Measurements from ENCODE around the gene ETNK2. TPM values are rescaled to one million over a fixed set of nuclear protein-coding genes. Genes with fewer than 3 reads are reported as not detected.
A peak's percentile ranks its signal among the peaks of the same experiment; 100 is the strongest.

ETNK2 gene, protein sequence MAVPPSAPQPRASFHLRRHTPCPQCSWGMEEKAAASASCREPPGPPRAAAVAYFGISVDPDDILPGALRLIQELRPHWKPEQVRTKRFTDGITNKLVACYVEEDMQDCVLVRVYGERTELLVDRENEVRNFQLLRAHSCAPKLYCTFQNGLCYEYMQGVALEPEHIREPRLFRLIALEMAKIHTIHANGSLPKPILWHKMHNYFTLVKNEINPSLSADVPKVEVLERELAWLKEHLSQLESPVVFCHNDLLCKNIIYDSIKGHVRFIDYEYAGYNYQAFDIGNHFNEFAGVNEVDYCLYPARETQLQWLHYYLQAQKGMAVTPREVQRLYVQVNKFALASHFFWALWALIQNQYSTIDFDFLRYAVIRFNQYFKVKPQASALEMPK
- total RNA-seq: 1 to 10 TPM; 1.6 to 1.9 TPM

- CTCF ChIA-PET: interaction anchor here (0.7 to 1.8 kb wide), 6 partner anchors 9 to 247 kb away, joined by 3 to 5 read pairs (median 4); partner anchors contain the start of gene GOLT1A
- POLR2A ChIA-PET: no interaction called here
- Mint-ChIP-seq H3K36me3 (no peaks in the 10 kb centered on the region), H3K4me1 (ENCODE audit: low read depth) (peaks cover 3% of the 10 kb centered on the region), H3K4me3 (peak within 1 kb of the TSS; percentile 57), H3K27ac (no peak within 1 kb of the TSS), H3K9me3 (no peaks in the 10 kb centered on the region), H3K27me3 (no peaks in the 10 kb centered on the region)
- DNase-seq: peak; percentile 55
- intact Hi-C loops (cut with micrococcal nuclease): no loop called here
Observed at GRCh38 chr1:204151552-204152309, at the start of gene ETNK2. TSS of gene ETNK2 (minus strand) at chr1:204152044. CDS start at chr1:204151852, 192 bp downstream.

DNA sequence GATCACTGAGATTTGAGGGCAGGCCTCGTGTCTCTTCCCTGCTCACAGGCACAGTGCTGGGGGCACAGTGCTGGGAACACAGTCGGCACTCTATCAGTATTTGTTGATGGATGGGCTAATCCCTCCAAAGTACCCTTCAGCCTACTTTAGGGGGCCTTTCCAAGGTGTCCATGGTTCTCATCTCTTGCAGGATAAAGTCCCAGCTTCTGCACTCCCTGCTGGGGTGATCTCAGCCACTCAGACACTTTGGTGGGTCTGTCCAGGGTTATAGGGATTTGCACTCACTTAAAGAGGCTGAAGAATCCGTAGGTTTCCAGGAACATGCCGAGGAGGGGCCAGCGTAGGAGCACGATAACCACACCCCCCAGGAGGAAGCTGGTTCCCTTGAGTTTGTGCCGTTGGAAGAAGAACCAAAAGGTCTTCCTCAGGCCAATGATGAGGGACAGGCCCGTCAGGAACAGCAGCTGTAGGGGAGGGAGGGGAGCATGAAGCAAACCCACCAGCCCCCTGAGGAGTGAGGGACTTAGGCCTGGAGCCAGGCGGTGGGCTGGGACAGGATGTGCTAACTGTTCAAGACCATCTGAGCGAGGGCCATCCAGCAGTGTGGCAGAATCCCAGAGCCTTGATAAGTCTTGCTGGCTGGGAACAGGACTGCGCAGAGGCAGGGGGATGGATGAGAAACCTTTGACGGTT, 49.6 kb upstream of the ETNK2 start:
- CTCF ChIA-PET: interaction anchor here (1.5 kb wide), 1 partner anchor 39 kb away, joined by 3 read pairs; no protein-coding TSS in a partner anchor
- no peak overlapping the region for H3K4me3 Mint-ChIP-seq
- peaks cover 21% of the 10 kb centered on the region for H3K27me3 Mint-ChIP-seq

GRCh38 chr1:204199579-204199978, 47.7 kb upstream of the ETNK2 start:
- Mint-ChIP-seq H3K9me3 (no peaks in the 10 kb centered on the region), H3K4me1 (ENCODE audit: low read depth) (no peaks in the 10 kb centered on the region), H3K27me3 (peaks cover 12% of the 10 kb centered on the region), H3K36me3 (no peaks in the 10 kb centered on the region), H3K27ac (no peak overlapping the region), H3K4me3 (no peak overlapping the region)
- POLR2A ChIA-PET: no interaction called here
- intact Hi-C loops (cut with micrococcal nuclease): no loop called here
- CTCF ChIA-PET: no interaction called here
- DNase-seq: no peak

More for the DNA sequence above, 49.6 kb upstream of the ETNK2 start:
- Mint-ChIP-seq H3K9me3 (no peaks in the 10 kb centered on the region), H3K27ac (no peak overlapping the region), H3K4me1 (ENCODE audit: low read depth) (no peaks in the 10 kb centered on the region), H3K36me3 (no peaks in the 10 kb centered on the region)
- POLR2A ChIA-PET: no interaction called here
- DNase-seq: no peak
- intact Hi-C loops (cut with micrococcal nuclease): no loop called here

DNA sequence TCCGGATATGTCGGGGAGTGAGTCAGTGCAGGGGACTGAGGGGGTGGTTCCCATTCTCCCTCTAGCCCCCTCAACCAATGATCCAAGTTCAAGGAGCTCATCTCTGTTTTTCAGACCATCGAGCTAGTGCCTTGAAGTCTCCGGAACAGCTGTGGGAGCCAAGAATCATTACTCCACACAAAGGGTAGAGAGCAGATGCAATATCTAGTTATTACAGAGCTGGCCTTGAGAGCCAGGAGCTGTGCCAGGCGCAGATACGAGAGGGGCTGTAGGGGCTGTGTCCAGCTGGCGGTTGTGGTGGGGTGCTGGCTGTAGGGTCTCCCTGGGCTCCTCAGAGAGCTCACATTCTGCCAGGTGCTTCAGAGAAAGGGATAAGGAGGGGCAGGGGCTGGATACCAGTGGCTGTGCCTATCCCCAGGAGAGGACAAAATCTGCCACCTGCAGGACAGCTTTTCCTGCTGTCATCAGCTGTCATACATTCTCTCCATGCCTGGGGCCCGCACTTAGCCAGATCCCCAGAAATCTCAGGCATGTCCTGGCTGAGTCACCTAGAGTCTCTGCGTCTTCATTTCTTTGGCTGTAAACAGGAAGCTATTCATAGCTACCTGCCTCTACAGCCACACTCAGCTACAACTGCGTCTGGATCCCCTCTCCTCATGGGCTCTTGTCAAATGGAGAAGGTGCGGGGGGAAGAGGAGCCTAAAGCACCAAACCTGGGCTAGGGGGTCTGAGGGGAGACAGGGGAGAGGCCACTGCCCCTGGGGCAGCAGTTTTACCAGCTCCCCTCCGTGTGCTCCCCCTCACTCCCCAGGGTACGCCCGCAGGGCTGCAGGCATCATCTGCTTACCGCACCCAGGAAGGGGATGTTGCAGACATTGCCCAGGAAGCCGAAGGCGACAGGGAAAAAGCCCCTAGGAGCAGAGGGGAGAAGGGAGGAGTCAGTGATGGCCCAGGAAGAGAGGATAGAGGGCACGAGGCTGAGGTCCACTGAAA, 46.8 kb upstream of the ETNK2 start:
- intact Hi-C loops (cut with micrococcal nuclease): no loop called here
- H3K9me3 Mint-ChIP-seq: no peaks in the 10 kb centered on the region
- ChIA-PET POLR2A (no interaction called here), CTCF (interaction anchor here (0.6 to 2.8 kb wide), 4 partner anchors 8 to 200 kb away, joined by 3 to 23 read pairs (median 3); no protein-coding TSS in a partner anchor)
- no peak for DNase-seq
- no peaks in the 10 kb centered on the region for H3K36me3 Mint-ChIP-seq
- no peaks in the 10 kb centered on the region for H3K4me1 Mint-ChIP-seq (ENCODE audit: low read depth)
- no peak overlapping the region for H3K27ac Mint-ChIP-seq
- peaks cover 8% of the 10 kb centered on the region for H3K27me3 Mint-ChIP-seq
- H3K4me3 Mint-ChIP-seq: no peak overlapping the region

DNA sequence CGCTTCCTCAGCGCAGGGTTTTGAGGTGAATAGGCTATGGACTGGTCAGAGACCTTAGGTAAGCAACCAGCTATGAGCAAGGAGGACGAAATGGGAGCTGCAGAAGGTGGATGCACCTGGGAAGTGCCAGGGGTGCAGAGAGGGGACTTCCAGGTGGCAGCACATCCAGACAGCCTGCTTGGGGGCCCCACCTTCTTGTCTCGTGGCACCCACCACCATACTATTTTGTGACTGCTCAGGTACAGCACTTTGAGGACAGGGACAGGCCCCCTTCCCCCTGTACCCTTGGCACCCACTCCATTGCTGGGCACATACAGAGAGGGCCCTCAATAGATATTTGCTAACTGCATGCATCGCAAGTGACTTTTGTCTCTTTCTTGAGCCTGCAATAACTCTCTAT, 45.2 kb upstream of the ETNK2 start:
- Mint-ChIP-seq H3K4me1 (ENCODE audit: low read depth) (no peaks in the 10 kb centered on the region), H3K4me3 (no peak overlapping the region), H3K9me3 (no peaks in the 10 kb centered on the region), H3K27me3 (peaks cover 6% of the 10 kb centered on the region), H3K27ac (no peak overlapping the region), H3K36me3 (no peaks in the 10 kb centered on the region)
- no peak for DNase-seq
- CTCF ChIA-PET: interaction anchor here (2.8 kb wide), 1 partner anchor 10 kb away, joined by 23 read pairs; no protein-coding TSS in a partner anchor
- POLR2A ChIA-PET: no interaction called here
- intact Hi-C loops (cut with micrococcal nuclease): no loop called here

GRCh38 chr1:204196068-204196795, 44.4 kb upstream of the ETNK2 start, which contains the start of gene KISS1:
TSS of gene KISS1 (minus strand) at chr1:204196491. CDS start at chr1:204192876, 3,615 bp downstream.
- Mint-ChIP-seq H3K27ac (no peak within 1 kb of the TSS), H3K9me3 (no peaks in the 10 kb centered on the region), H3K4me1 (ENCODE audit: low read depth) (no peaks in the 10 kb centered on the region), H3K27me3 (peaks cover 9% of the 10 kb centered on the region), H3K36me3 (no peaks in the 10 kb centered on the region), H3K4me3 (no peak within 1 kb of the TSS)
- intact Hi-C loops (cut with micrococcal nuclease): no loop called here
- ChIA-PET POLR2A (no interaction called here), CTCF (interaction anchor here (0.6 to 2.8 kb wide), 2 partner anchors 10 to 11 kb away, joined by 3 to 23 read pairs; no protein-coding TSS in a partner anchor)
- no peak for DNase-seq

GRCh38 chr1:204194771-204195170, 42.9 kb upstream of the ETNK2 start:
- Mint-ChIP-seq H3K4me1 (ENCODE audit: low read depth) (peaks cover 3% of the 10 kb centered on the region), H3K27me3 (peaks cover 17% of the 10 kb centered on the region), H3K27ac (no peak overlapping the region), H3K36me3 (no peaks in the 10 kb centered on the region), H3K4me3 (no peak overlapping the region), H3K9me3 (no peaks in the 10 kb centered on the region)
- ChIA-PET POLR2A (no interaction called here), CTCF (interaction anchor here (6.9 kb wide), 1 partner anchor 11 kb away, joined by 45 read pairs; no protein-coding TSS in a partner anchor)
- DNase-seq: no peak
- intact Hi-C loops (cut with micrococcal nuclease): no loop called here

DNA sequence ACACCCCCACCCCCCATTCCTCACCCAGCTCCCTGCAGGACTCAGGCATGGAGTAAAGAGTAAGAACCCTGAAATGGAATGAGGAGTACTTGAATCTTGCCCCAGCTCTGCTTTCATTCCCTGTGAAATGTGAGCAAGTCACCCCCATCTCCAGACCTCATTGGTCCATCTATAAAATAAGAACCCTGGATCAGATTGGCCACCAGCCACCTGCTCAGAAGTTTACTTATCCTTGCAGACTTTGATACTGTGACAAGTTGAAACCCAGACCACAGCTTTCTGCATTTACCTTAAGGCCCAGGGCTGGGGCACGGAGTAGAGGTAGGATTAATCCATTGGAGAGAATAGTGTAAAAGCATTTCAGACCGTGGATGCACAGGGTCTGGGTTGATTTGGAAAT, 42.2 kb upstream of the ETNK2 start:
- H3K4me3 Mint-ChIP-seq: no peak overlapping the region
- no peak for DNase-seq
- ChIA-PET POLR2A (no interaction called here), CTCF (interaction anchor here (1.1 to 6.9 kb wide), 2 partner anchors 12 to 170 kb away, joined by 3 to 45 read pairs; no protein-coding TSS in a partner anchor)
- no peak overlapping the region for H3K27ac Mint-ChIP-seq
- peaks cover 24% of the 10 kb centered on the region for H3K27me3 Mint-ChIP-seq
- peaks cover 8% of the 10 kb centered on the region for H3K4me1 Mint-ChIP-seq (ENCODE audit: low read depth)
- no peaks in the 10 kb centered on the region for H3K9me3 Mint-ChIP-seq
- intact Hi-C loops (cut with micrococcal nuclease): no loop called here
- no peaks in the 10 kb centered on the region for H3K36me3 Mint-ChIP-seq

GRCh38 chr1:204192589-204193352, 40.9 kb upstream of the ETNK2 start:
- peaks cover 13% of the 10 kb centered on the region for H3K4me1 Mint-ChIP-seq (ENCODE audit: low read depth)
- peaks cover 32% of the 10 kb centered on the region for H3K27me3 Mint-ChIP-seq
- intact Hi-C loops (cut with micrococcal nuclease): no loop called here
- no peak overlapping the region for H3K27ac Mint-ChIP-seq
- H3K36me3 Mint-ChIP-seq: no peaks in the 10 kb centered on the region
- no peak overlapping the region for H3K4me3 Mint-ChIP-seq
- ChIA-PET CTCF (interaction anchor here (0.7 to 6.9 kb wide), 3 partner anchors 13 to 240 kb away, joined by 3 to 45 read pairs (median 4); no protein-coding TSS in a partner anchor), POLR2A (no interaction called here)
- H3K9me3 Mint-ChIP-seq: no peaks in the 10 kb centered on the region
- no peak for DNase-seq

GRCh38 chr1:204192046-204192445, 40.2 kb upstream of the ETNK2 start:
- Mint-ChIP-seq H3K36me3 (no peaks in the 10 kb centered on the region), H3K4me3 (no peak overlapping the region), H3K27me3 (peaks cover 40% of the 10 kb centered on the region), H3K9me3 (no peaks in the 10 kb centered on the region), H3K4me1 (ENCODE audit: low read depth) (peaks cover 13% of the 10 kb centered on the region), H3K27ac (no peak overlapping the region)
- DNase-seq: no peak
- ChIA-PET CTCF (interaction anchor here (1.0 to 6.9 kb wide), 2 partner anchors 14 to 29 kb away, joined by 4 to 45 read pairs; no protein-coding TSS in a partner anchor), POLR2A (no interaction called here)
- intact Hi-C loops (cut with micrococcal nuclease): no loop called here
